K562 (cell line): ENCODE results near the gene WDR91. TPM values are rescaled to one million over a fixed set of nuclear protein-coding genes. Genes with fewer than 3 reads are reported as not detected.

Source experiments
- AFF4 ChIP-seq: sonication (generic); formaldehyde crosslinking; IDR thresholded peaks from 2 replicates; pipeline ENCODE4 v1.8.0; 2023; ENCODE audit warnings: mild to moderate bottlenecking, missing genetic modification reagents
- CHCHD3 ChIP-seq: fragments of 250-450 bp; sonication (Bioruptor Pico); IDR thresholded peaks from 2 replicates; pipeline ENCODE4 v2.1.2; 2022; ENCODE audit warnings: mild to moderate bottlenecking
- CREB3L1 ChIP-seq: fragments of 450-650 bp; IDR thresholded peaks from 2 replicates; pipeline ENCODE4 v1.6.1; 2014; ENCODE audit warnings: low read depth, mild to moderate bottlenecking, moderate library complexity, borderline replicate concordance
- FOXA1 ChIP-seq: fragments of 450-650 bp; IDR thresholded peaks from 2 replicates; pipeline ENCODE4 v1.6.1; 2016; ENCODE audit warnings: mild to moderate bottlenecking, borderline replicate concordance
- FOXJ3 ChIP-seq: sonication (generic); formaldehyde crosslinking; IDR thresholded peaks from 2 replicates; pipeline ENCODE4 v1.4.0; 2020; ENCODE audit warnings: mild to moderate bottlenecking, missing genetic modification reagents
- HDAC2 ChIP-seq: fragments of 450-650 bp; IDR thresholded peaks from 2 replicates; pipeline ENCODE4 v1.6.1; 2016; ENCODE audit warnings: mild to moderate bottlenecking
- HLTF ChIP-seq: fragments of 450-650 bp; IDR thresholded peaks from 2 replicates; pipeline ENCODE4 v1.6.1; 2016
- HMG20B ChIP-seq: fragments of 250-450 bp; sonication (Bioruptor Pico); IDR thresholded peaks from 2 replicates; pipeline ENCODE4 v1.5.0; 2021; ENCODE audit warnings: mild to moderate bottlenecking
- MTA2 ChIP-seq: fragments of 450-650 bp; IDR thresholded peaks from 2 replicates; pipeline ENCODE4 v1.6.1; 2016; ENCODE audit warnings: low read depth
- MYC ChIP-seq, 2 experiments: fragments of 250-450 bp in 1 of 2; sonication (Bioruptor Pico) in 1 of 2; IDR thresholded peaks; 2 replicates each; pipeline versions ENCODE4 v1.5.1 to v1.6.1; 2012 to 2021; ENCODE audit warnings: low read depth in 2 of 2, borderline replicate concordance in 1 of 2, improper control_type of control experiment in 1 of 2, low read length in 1 of 2, mild to moderate bottlenecking in 1 of 2, moderate library complexity in 1 of 2
- PHF20 ChIP-seq: fragments of 450-650 bp; IDR thresholded peaks from 2 replicates; pipeline ENCODE4 v1.6.1; 2018; ENCODE audit not compliant: partially characterized antibody
- RBM15 ChIP-seq: fragments of 200-400 bp; formaldehyde crosslinking; IDR thresholded peaks from 2 replicates; pipeline ENCODE4 v1.6.1; 2018; ENCODE audit warnings: mild to moderate bottlenecking, low read length, moderate library complexity; ENCODE audit not compliant: insufficient read depth
- SAP30 ChIP-seq: fragments of 200-600 bp; sonication (generic); IDR thresholded peaks from 2 replicates; pipeline ENCODE4 v1.6.1; 2012; ENCODE audit warnings: borderline replicate concordance, low read depth, mild to moderate bottlenecking, moderate library complexity, low read length, control low read depth, inconsistent platforms; ENCODE audit not compliant: insufficient read depth, poor library complexity, severe bottlenecking
- SFPQ ChIP-seq: fragments of 200-400 bp; formaldehyde crosslinking; IDR thresholded peaks from 2 replicates; pipeline ENCODE4 v1.6.1; 2017; ENCODE audit warnings: mild to moderate bottlenecking, low read depth, low read length, moderate library complexity
- TAF1 ChIP-seq: IDR thresholded peaks from 2 replicates; pipeline ENCODE4 v1.6.1; 2011; ENCODE audit warnings: mild to moderate bottlenecking, low read length, moderate library complexity; ENCODE audit not compliant: insufficient read depth, control insufficient read depth, severe bottlenecking; ENCODE audit errors: extremely low read depth
- TBP ChIP-seq: optimal IDR thresholded peaks from 2 replicates; pipeline ENCODE3; 2011; ENCODE audit warnings: low read depth, low read length, improper control_type of control experiment
- ZBED1 ChIP-seq: IDR thresholded peaks from 2 replicates; pipeline ENCODE4 v1.6.1; 2014
- ZFX ChIP-seq: sonication (generic); formaldehyde crosslinking; IDR thresholded peaks from 2 replicates; pipeline ENCODE4 v1.8.0; 2022; ENCODE audit warnings: mild to moderate bottlenecking, missing genetic modification reagents, moderate library complexity
- ZNF184 ChIP-seq: sonication (generic); formaldehyde crosslinking; IDR thresholded peaks from 2 replicates; pipeline ENCODE4 v1.5.0; 2020; ENCODE audit warnings: missing genetic modification reagents
- ZNF224 ChIP-seq: sonication (generic); formaldehyde crosslinking; IDR thresholded peaks from 2 replicates; pipeline ENCODE4 v1.8.0; 2022; ENCODE audit warnings: mild to moderate bottlenecking, missing genetic modification reagents
- ZNF354B ChIP-seq: fragments of 250-450 bp; sonication (Bioruptor Pico); IDR thresholded peaks from 2 replicates; pipeline ENCODE4 v1.4.0; 2020
- ZNF431 ChIP-seq: sonication (generic); formaldehyde crosslinking; IDR thresholded peaks from 2 replicates; pipeline ENCODE4 v1.8.0; 2022; ENCODE audit warnings: mild to moderate bottlenecking, missing genetic modification reagents
- polyA plus RNA-seq, 8 experiments: library from polyadenylated mRNA; depleted of rRNA in 4 of 8; stranded (reverse) in 5 of 8; unstranded in 3 of 8; fragments of >200 nt; fragmentation: Nextera tagmentation in 2 of 8; fragmentation: Illumina TruSeq in 1 of 8; extraction: Ambion mirVana in 2 of 8; extraction: Trizol in 1 of 8; gene quantifications; 2 replicates each; pipeline versions ENCODE4 v1.2.1 to v1.2.3, GENCODE V29; 2011 to 2014; ENCODE audit warnings: inconsistent platforms in 1 of 8, missing spikeins in 1 of 8
- total RNA-seq, 7 experiments: library from RNA; depleted of rRNA in 6 of 7; stranded (reverse); fragments of >200 nt in 6 of 7; fragmentation: Illumina TruSeq in 2 of 7; extraction: Trizol in 2 of 7; gene quantifications; 2 replicates each; pipeline versions ENCODE4 v1.2.1 to v1.2.3, GENCODE V29; 2011 to 2021; ENCODE audit warnings: low replicate concordance in 1 of 7

WDR91 gene
- total and polyA plus RNA-seq, 9 of the 15 experiments (the other 6 are each of a cell fraction or from before 2014, with no cell fraction given): 1.9 to 18.2 (median 9.8) TPM

GRCh38 chr7:135211179-135211945 is at the start of gene WDR91 (continued):
- no peak for TF ChIP-seq CREB3L1
- peak; percentile 97 for TF ChIP-seq TAF1
- TF ChIP-seq ZNF184: no peak
- TF ChIP-seq PHF20: peak; percentile 85
- peak; percentile 69 for TF ChIP-seq SAP30
- peak; percentile 87 for TF ChIP-seq ZFX
- no peak for TF ChIP-seq HDAC2
- no peak for TF ChIP-seq CHCHD3 (CRISPR knock-in tag)
- no peak for TF ChIP-seq RBM15
- TF ChIP-seq MYC (IDR thresholded peaks at IDR 0.05; ENCODE audit: low read depth, low read length): peak; percentile 34; the same call in 1 of the 2 replicates
- TF ChIP-seq MYC (CRISPR knock-in tag; IDR thresholded peaks at IDR 0.05; ENCODE audit: borderline replicate concordance, low read depth): no peak
- no peak for TF ChIP-seq MTA2
- TF ChIP-seq ZNF431 (CRISPR knock-in tag): 0 out of 2 replicates have a peak, but pooled peaks have one; percentile 47
- TF ChIP-seq HLTF: peak; percentile 56; the same call in 1 of the 2 replicates
- no peak for TF ChIP-seq ZNF354B
- TF ChIP-seq HMG20B (CRISPR knock-in tag): no peak
- no peak for TF ChIP-seq SFPQ
- TF ChIP-seq FOXA1: no peak
- TF ChIP-seq FOXJ3 (CRISPR knock-in tag): no peak
- peak; percentile 87 for TF ChIP-seq TBP
- no peak for TF ChIP-seq ZNF224
- TF ChIP-seq AFF4 (CRISPR knock-in tag): peak; percentile 53; the same call in 1 of the 2 replicates
- TF ChIP-seq ZBED1: no peak
